ENCODE data around the gene KNL1.

- TF ChIP-seq CTCF (conservative IDR thresholded peaks at IDR 0.05; ENCODE audit: low read depth, low read length) (no peak), EZH2 (IDR thresholded peaks at IDR 0.05; ENCODE audit: borderline replicate concordance, low read depth, low read length, poor library complexity, severe bottlenecking) (no peak)
These were observed 56.4 kb downstream of the KNL1 start for GRCh38 chr15:40650479-40650878.
